Kidney capillary endothelial cell (primary cell): ENCODE data around the gene NUDT6.
A peak's percentile ranks its signal among the peaks of the same experiment; 100 is the strongest.
"Not testable (repeated sequence)": the region's sequence is repeated elsewhere in the genome, so short reads cannot be mapped to it uniquely, and the experiment has no call there.

Source experiments
- DNase-seq: peaks from one replicate; pipeline ENCODE4 v3.0.0-alpha.2; 2018; ENCODE audit warnings: low spot score

Gene NUDT6

GRCh38 chr4:122921971-122922876 is at the start of gene NUDT6:
Gene NUDT6 (minus strand): TSS chr4:122922597. CDS start chr4:122922572, 25 bp downstream.
- DNase-seq: peak; percentile 60

- DNase-seq: no peak
These were observed 45.9 kb upstream of the NUDT6 start for GRCh38 chr4:122968227-122968812.

- no peak for DNase-seq
These were observed 44.8 kb upstream of the NUDT6 start for GRCh38 chr4:122967231-122967630.

GRCh38 chr4:122966201-122966600 is 43.8 kb upstream of the NUDT6 start:
- DNase-seq: no peak

- no peak for DNase-seq
These were observed 40.8 kb upstream of the NUDT6 start for GRCh38 chr4:122963216-122963615.

GRCh38 chr4:122960611-122961000 is 38.2 kb upstream of the NUDT6 start:
- DNase-seq: no peak

- no peak for DNase-seq
These were observed 37.7 kb upstream of the NUDT6 start for GRCh38 chr4:122959981-122960610.

- DNase-seq: no peak
These were observed 37.0 kb upstream of the NUDT6 start for GRCh38 chr4:122959441-122959840.

GRCh38 chr4:122958505-122958904 is 36.1 kb upstream of the NUDT6 start:
- no peak for DNase-seq

GRCh38 chr4:122953924-122954323 is 31.5 kb upstream of the NUDT6 start:
- DNase-seq: no peak

GRCh38 chr4:122952028-122952427 is 29.6 kb upstream of the NUDT6 start:
- DNase-seq: no peak

- DNase-seq: no peak
These were observed 26.3 kb upstream of the NUDT6 start for GRCh38 chr4:122948671-122949070.

- DNase-seq: no peak
These were observed 23.7 kb upstream of the NUDT6 start for GRCh38 chr4:122946142-122946541.

- not testable (repeated sequence) for DNase-seq
These were observed 22.7 kb upstream of the NUDT6 start for GRCh38 chr4:122945136-122945535.

GRCh38 chr4:122932763-122933162 is 10.4 kb upstream of the NUDT6 start:
- no peak for DNase-seq

GRCh38 chr4:122930862-122931261 is 8.5 kb upstream of the NUDT6 start:
- DNase-seq: peak; percentile 54

GRCh38 chr4:122928930-122929329 is 6.5 kb upstream of the NUDT6 start:
- DNase-seq: no peak

- DNase-seq: peak; percentile 87
These were observed 597 bp upstream of the NUDT6 start for GRCh38 chr4:122922877-122923511.

- DNase-seq: no peak
These were observed 1.1 kb downstream of the NUDT6 start for GRCh38 chr4:122921300-122921699.

- no peak for DNase-seq
These were observed 1.9 kb downstream of the NUDT6 start for GRCh38 chr4:122920473-122920872.

- no peak for DNase-seq
These were observed 4.7 kb downstream of the NUDT6 start for GRCh38 chr4:122917731-122918130.

- DNase-seq: no peak
These were observed 7.5 kb downstream of the NUDT6 start for GRCh38 chr4:122914938-122915337.
